Mesothelial cell of epicardium (in vitro differentiated cells): Measurements from ENCODE around the gene ECSCR. TPM values are rescaled to one million over a fixed set of nuclear protein-coding genes. Genes with fewer than 3 reads are reported as not detected.

Experiments used
- DNase-seq, 2 experiments: peaks; one replicate each; pipeline ENCODE4 v3.0.0; 2021; ENCODE audit warnings: low spot score in 2 of 2; ENCODE audit not compliant: unreplicated experiment in 2 of 2
- H3K27ac Mint-ChIP-seq: 2 replicates; pipeline ENCODE4 v1.8.0; 2021; ENCODE audit warnings: mixed read lengths
- H3K27me3 Mint-ChIP-seq: 2 replicates; pipeline ENCODE4 v1.8.0; 2021; ENCODE audit warnings: low read depth, mixed read lengths
- H3K36me3 Mint-ChIP-seq: 2 replicates; pipeline ENCODE4 v1.8.0; 2021; ENCODE audit warnings: mixed read lengths
- H3K4me1 Mint-ChIP-seq: 2 replicates; pipeline ENCODE4 v1.8.0; 2021; ENCODE audit warnings: mixed read lengths
- H3K4me3 Mint-ChIP-seq: 2 replicates; pipeline ENCODE4 v1.8.0; 2021; ENCODE audit warnings: mild to moderate bottlenecking, moderate library complexity, mixed read lengths
- H3K9me3 Mint-ChIP-seq: 2 replicates; pipeline ENCODE4 v1.8.0; 2021; ENCODE audit warnings: mixed read lengths
- CTCF ChIP-seq: fragments of 200-600 bp; sonication (generic); IDR thresholded peaks from one replicate; pipeline ENCODE4 v1.5.0; 2021; ENCODE audit warnings: antibody characterized with exemption; ENCODE audit not compliant: unreplicated experiment
- total RNA-seq: library from RNA; stranded (reverse); gene quantifications from 3 replicates; pipeline ENCODE4 v1.2.1, GENCODE V29; 2021

The ECSCR gene
- total RNA-seq, 1 donor from 2014 or later: not detected

GRCh38 chr5:139461698-139462097 lies 845 bp downstream of the ECSCR start:
- Mint-ChIP-seq H3K36me3 (no peaks in the 10 kb centered on the region), H3K27ac (no peak overlapping the region), H3K27me3 (no peaks in the 10 kb centered on the region), H3K4me3 (no peak overlapping the region), H3K9me3 (no peaks in the 10 kb centered on the region), H3K4me1 (peaks cover 5% of the 10 kb centered on the region)
- TF ChIP-seq CTCF: no peak
- DNase-seq: no peak

GRCh38 chr5:139461176-139461575 lies 1.4 kb downstream of the ECSCR start:
- Mint-ChIP-seq H3K27me3 (no peaks in the 10 kb centered on the region), H3K27ac (no peak overlapping the region), H3K4me1 (peaks cover 5% of the 10 kb centered on the region), H3K4me3 (no peak overlapping the region), H3K36me3 (no peaks in the 10 kb centered on the region), H3K9me3 (no peaks in the 10 kb centered on the region)
- DNase-seq: no peak
- TF ChIP-seq CTCF: no peak

GRCh38 chr5:139460455-139460854 lies 2.1 kb downstream of the ECSCR start:
- H3K9me3 Mint-ChIP-seq: no peaks in the 10 kb centered on the region
- no peaks in the 10 kb centered on the region for H3K36me3 Mint-ChIP-seq
- no peak overlapping the region for H3K27ac Mint-ChIP-seq
- TF ChIP-seq CTCF: no peak
- no peak overlapping the region for H3K4me3 Mint-ChIP-seq
- DNase-seq: no peak
- peaks cover 5% of the 10 kb centered on the region for H3K4me1 Mint-ChIP-seq
- H3K27me3 Mint-ChIP-seq: no peaks in the 10 kb centered on the region

GRCh38 chr5:139459451-139459934 lies 3.0 kb downstream of the ECSCR start:
- DNase-seq: no peak
- no peaks in the 10 kb centered on the region for H3K36me3 Mint-ChIP-seq
- TF ChIP-seq CTCF: no peak
- H3K27me3 Mint-ChIP-seq: no peaks in the 10 kb centered on the region
- no peak overlapping the region for H3K4me3 Mint-ChIP-seq
- peaks cover 5% of the 10 kb centered on the region for H3K4me1 Mint-ChIP-seq
- no peak overlapping the region for H3K27ac Mint-ChIP-seq
- H3K9me3 Mint-ChIP-seq: no peaks in the 10 kb centered on the region

- Mint-ChIP-seq H3K4me1 (peaks cover 5% of the 10 kb centered on the region), H3K4me3 (no peak overlapping the region), H3K27ac (no peak overlapping the region), H3K27me3 (no peaks in the 10 kb centered on the region), H3K9me3 (no peaks in the 10 kb centered on the region), H3K36me3 (no peaks in the 10 kb centered on the region)
- TF ChIP-seq CTCF: no peak
- DNase-seq: no peak
These were observed 3.7 kb downstream of the ECSCR start for GRCh38 chr5:139458580-139459407.
